ENCODE results near the gene FCHSD2.
"Not testable (repeated sequence)": the region's sequence is repeated elsewhere in the genome, so short reads cannot be mapped to it uniquely, and the experiment has no call there.

FCHSD2 gene

GRCh38 chr11:72791228-72791627 is 350.9 kb downstream of the FCHSD2 start:
- DNase-seq (ENCODE audit: low read depth): not testable (repeated sequence)

GRCh38 chr11:72789493-72790131 is 352.5 kb downstream of the FCHSD2 start:
- DNase-seq (ENCODE audit: low read depth): no peak

DNA sequence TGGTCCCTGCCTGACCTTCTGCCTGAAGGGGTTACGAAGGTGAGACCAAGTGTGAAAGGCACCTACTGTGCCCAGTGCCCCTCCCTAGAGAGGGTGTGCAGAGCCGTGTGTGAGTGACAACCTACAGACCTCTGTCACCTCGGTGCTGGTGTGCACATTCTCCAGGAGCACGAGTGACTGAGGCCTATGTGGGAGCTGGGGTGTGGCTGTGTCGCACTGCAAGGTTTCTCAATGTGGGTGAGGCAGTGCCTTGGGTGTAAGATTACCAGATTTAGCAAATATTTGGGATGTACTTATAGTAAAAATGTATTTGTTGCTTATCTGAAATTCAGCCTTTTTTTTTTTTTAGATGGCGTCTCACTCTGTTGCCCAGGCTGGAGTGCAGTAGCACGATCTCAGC is 353.9 kb downstream of the FCHSD2 start:
- no peak for DNase-seq (ENCODE audit: low read depth)

DNA sequence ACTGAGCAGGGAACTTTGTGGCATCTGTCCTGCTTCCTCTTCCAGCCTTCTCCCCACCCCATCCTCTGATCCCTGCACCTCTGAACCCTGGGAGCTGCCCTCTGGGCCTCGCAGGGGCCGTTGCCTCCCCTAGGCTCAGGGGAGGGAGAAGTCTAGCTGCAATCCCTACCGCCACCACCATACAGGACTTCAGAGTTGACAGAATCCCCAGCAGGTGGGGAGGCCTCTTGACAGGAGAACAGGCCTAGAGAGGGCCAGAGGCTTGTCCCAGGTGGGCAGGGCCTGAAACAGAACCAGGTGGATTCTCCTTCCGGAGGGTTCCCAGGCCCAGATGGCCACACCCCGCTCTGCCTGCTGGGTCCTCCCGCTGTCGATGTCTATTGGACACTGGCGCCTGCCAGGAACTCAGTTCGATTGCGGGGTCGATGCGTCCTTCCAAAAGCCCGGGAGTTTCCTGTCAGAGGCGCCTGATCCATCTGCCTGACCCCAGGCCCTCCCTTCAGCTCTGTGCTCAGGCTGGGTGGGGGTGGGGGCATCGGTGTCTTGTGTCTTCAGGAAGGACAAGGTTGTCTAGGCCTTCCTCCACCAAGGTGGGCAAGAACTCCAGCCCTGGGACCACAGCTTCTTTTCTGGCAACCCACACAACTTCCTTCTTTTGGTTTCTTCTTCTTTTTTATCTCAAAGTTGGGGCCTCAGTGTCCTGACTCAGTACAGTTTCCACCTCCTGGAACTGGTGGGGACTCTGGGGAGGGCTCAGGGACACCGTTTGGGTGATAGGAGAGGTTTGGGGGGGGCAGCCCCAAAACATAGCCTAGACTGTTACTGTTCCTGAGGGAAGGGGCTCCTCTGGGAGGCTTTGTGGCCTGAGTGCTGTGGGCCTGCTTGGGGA is 354.7 kb downstream of the FCHSD2 start:
- no peak for DNase-seq (ENCODE audit: low read depth)
